ENCODE results near the gene SPDYE17. TPM values are rescaled to one million over a fixed set of nuclear protein-coding genes. Genes with fewer than 3 reads are reported as not detected.
"Not testable (repeated sequence)": the region's sequence is repeated elsewhere in the genome, so short reads cannot be mapped to it uniquely, and the experiment has no call there.

The SPDYE17 gene
- total and polyA plus RNA-seq, 2 donors (not counting 1 experiment from before 2014, with no cell fraction given): not detected

DNA sequence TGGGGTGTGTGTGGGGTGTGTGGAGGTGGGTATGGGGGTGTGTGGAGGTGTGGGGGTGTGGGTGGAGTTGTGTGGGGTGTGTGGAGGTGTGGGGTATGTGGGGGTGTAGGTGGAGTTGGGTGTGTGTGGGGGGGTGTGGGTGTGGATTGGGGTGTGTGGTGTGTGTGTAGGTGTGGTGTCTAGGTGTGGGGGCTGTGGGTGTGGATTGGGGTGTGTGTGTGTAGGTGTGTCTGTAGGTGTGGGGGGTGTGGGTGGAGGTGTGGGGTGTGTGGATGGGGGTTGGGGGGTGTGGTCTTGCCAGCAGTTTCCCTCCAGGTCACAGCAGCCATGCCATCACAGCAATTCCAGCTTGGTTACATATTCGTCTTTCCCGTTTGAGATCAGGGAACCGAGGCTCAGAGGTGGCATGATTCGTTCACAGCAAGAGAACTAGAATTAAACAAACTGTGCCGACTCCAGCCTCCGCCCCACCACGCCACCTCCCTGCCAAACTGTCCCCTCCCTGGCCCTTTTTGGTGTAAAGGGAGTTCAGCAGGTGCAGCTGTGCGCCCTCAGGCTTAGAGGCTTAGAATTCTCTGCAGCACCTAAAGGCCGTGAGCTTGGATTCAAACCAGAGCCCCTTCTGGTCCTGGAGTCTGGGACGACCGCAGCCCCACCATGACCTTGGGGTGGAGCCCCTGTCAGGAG, 33.3 kb downstream of the SPDYE17 start:
- peaks cover 15% of the 10 kb centered on the region for H4K20me1 ChIP-seq (ENCODE audit: control insufficient read depth, insufficient read depth, low read length, poor library complexity, severe bottlenecking)
- no CpG with 5 or more reads among the region's 11 CpGs for WGBS (ENCODE audit: insufficient coverage)
- H3K4me1 ChIP-seq (ENCODE audit: control insufficient read depth in 2 of 2, insufficient read depth in 2 of 2, low read length in 2 of 2); H3K9me3 Mint-ChIP-seq (ENCODE audit: insufficient read depth); POLR2A ChIA-PET; H3K27me3 Mint-ChIP-seq; H3K36me3 ChIP-seq (replicated peaks in 1 of 2; ENCODE audit: control extremely low read depth in 1 of 2, control insufficient read depth in 1 of 2, extremely low read depth in 1 of 2, insufficient read depth in 2 of 2, low read length in 1 of 2); H3K27me3 ChIP-seq (replicated peaks in 1 of 4; ENCODE audit: control extremely low read depth in 1 of 4, control insufficient read depth in 3 of 4, insufficient read depth in 4 of 4, low read length in 3 of 4); H3K4me3 Mint-ChIP-seq; ATAC-seq (ENCODE audit: low read depth); intact Hi-C loops (cut with micrococcal nuclease); H3K9me3 ChIP-seq (ENCODE audit: control extremely low read depth in 1 of 3, control insufficient read depth in 2 of 3, insufficient read depth in 1 of 3, low read length in 2 of 3); H3K9ac ChIP-seq (ENCODE audit: low read length); H3K4me1 Mint-ChIP-seq; CTCF ChIA-PET; H3K27ac Mint-ChIP-seq; H2AFZ ChIP-seq (ENCODE audit: insufficient read depth, low read depth, low read length, poor library complexity, severe bottlenecking); H3K4me2 ChIP-seq (replicated peaks; ENCODE audit: low read depth, low read length, poor library complexity, severe bottlenecking); H3K4me3 ChIP-seq (ENCODE audit: control extremely low read depth in 1 of 5, extremely low read depth in 1 of 5, insufficient read depth in 1 of 5, low read depth in 2 of 5, low read length in 4 of 5): not testable (repeated sequence)
- peaks cover 18% of the 10 kb centered on the region for H3K79me2 ChIP-seq (ENCODE audit: control insufficient read depth, insufficient read depth, low read length)
- DNase-seq: peak; percentile 28
- H3K27ac ChIP-seq (ENCODE audit: low read length in 2 of 2): peak overlapping the region in 1 of 2 donors; percentile 39

DNA sequence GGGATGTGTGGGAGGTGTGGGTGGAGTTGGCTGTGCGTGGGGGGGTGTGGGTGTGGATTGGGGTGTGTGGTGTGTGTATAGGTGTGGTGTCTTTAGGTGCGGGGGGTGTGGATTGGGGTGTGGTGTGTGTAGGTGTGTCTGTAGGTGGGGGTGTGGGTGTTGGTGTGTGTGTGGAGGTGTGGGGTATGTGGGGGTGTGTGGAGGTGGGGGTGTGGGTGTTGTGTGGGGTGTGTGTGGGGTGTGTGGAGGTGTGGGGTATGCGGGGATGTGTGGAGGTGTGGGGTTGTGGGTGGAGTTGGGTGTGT, 33.9 kb downstream of the SPDYE17 start:
- peak overlapping the region in 1 of 2 donors; percentile 39 for H3K27ac ChIP-seq (ENCODE audit: low read length in 2 of 2)
- no peak for DNase-seq

More for the DNA sequence above, 33.9 kb downstream of the SPDYE17 start:
- CTCF ChIA-PET: no interaction called here
- Histone ChIP-seq H3K79me2 (ENCODE audit: control insufficient read depth, insufficient read depth, low read length) (peaks cover 18% of the 10 kb centered on the region), H2AFZ (ENCODE audit: insufficient read depth, low read depth, low read length, poor library complexity, severe bottlenecking) (no peak overlapping the region), H4K20me1 (ENCODE audit: control insufficient read depth, insufficient read depth, low read length, poor library complexity, severe bottlenecking) (peaks cover 15% of the 10 kb centered on the region), H3K4me2 (replicated peaks; ENCODE audit: low read depth, low read length, poor library complexity, severe bottlenecking) (no peak overlapping the region), H3K9me3 (ENCODE audit: control extremely low read depth in 1 of 3, control insufficient read depth in 2 of 3, insufficient read depth in 1 of 3, low read length in 2 of 3) (no peaks in the 10 kb centered on the region), H3K9ac (ENCODE audit: low read length) (no peak overlapping the region), H3K36me3 (replicated peaks in 1 of 2; ENCODE audit: control extremely low read depth in 1 of 2, control insufficient read depth in 1 of 2, extremely low read depth in 1 of 2, insufficient read depth in 2 of 2, low read length in 1 of 2) (peaks cover 0 to 2% of the 10 kb centered on the region in 2 experiments), H3K27me3 (replicated peaks in 1 of 4; ENCODE audit: control extremely low read depth in 1 of 4, control insufficient read depth in 3 of 4, insufficient read depth in 4 of 4, low read length in 3 of 4) (no peaks in the 10 kb centered on the region), H3K4me1 (ENCODE audit: control insufficient read depth in 2 of 2, insufficient read depth in 2 of 2, low read length in 2 of 2) (peaks cover 0 to 5% of the 10 kb centered on the region in 2 donors), H3K4me3 (ENCODE audit: control extremely low read depth in 1 of 5, extremely low read depth in 1 of 5, insufficient read depth in 1 of 5, low read depth in 2 of 5, low read length in 4 of 5) (no peak overlapping the region)
- WGBS (ENCODE audit: insufficient coverage): 84% methylated on average over 3 of the region's 3 CpGs
- Mint-ChIP-seq H3K27ac (no peak overlapping the region), H3K27me3 (no peaks in the 10 kb centered on the region), H3K4me3 (no peak overlapping the region), H3K4me1 (no peaks in the 10 kb centered on the region), H3K9me3 (ENCODE audit: insufficient read depth) (no peaks in the 10 kb centered on the region)
- no peak for TF ChIP-seq CTCF (IDR thresholded peaks at IDR 0.05)
- no peak for TF ChIP-seq EZH2 (IDR thresholded peaks at IDR 0.05; ENCODE audit: borderline replicate concordance, insufficient read depth, low read depth, low read length, poor library complexity, severe bottlenecking)
- no peak for ATAC-seq (ENCODE audit: low read depth)
- POLR2A ChIA-PET: no interaction called here
- intact Hi-C loops (cut with micrococcal nuclease): no loop called here

Data from B cell (primary cell).